Testis (tissue), 2 donors: ENCODE data around the gene POU6F2.

Experiments
- CTCF ChIP-seq, 3 experiments: fragments of 450-650 bp in 2 of 3; fragments of 200-600 bp in 1 of 3; sonication (generic) in 1 of 3; IDR thresholded peaks; one replicate each; pipeline ENCODE4 v1.5.1; 2016 to 2019; ENCODE audit warnings: antibody characterized with exemption in 3 of 3, mild to moderate bottlenecking in 2 of 3, moderate library complexity in 1 of 3
- POLR2A ChIP-seq: fragments of 450-650 bp; IDR thresholded peaks from one replicate; pipeline ENCODE4 v1.6.1; 2017; ENCODE audit warnings: antibody characterized with exemption, mild to moderate bottlenecking, moderate library complexity

GRCh38 chr7:39446546-39446945 is 468.8 kb downstream of the POU6F2 start:
- TF ChIP-seq CTCF (IDR thresholded peaks at IDR 0.05) = no peak
- TF ChIP-seq POLR2A = no peak
